Vein endothelial cell (primary cell): Measurements from ENCODE around the gene PPM1E. TPM values are rescaled to one million over a fixed set of nuclear protein-coding genes. Genes with fewer than 3 reads are reported as not detected.

Experiments
- small RNA-seq: library from RNA; depleted of rRNA; stranded (forward); fragments of <200 nt; gene quantifications from one replicate; pipeline ENCODE3, GENCODE V24; 2012
- total RNA-seq: library from RNA; depleted of rRNA; stranded (reverse); fragments of >200 nt; gene quantifications from 2 replicates; pipeline ENCODE4 v1.2.3, GENCODE V29; 2012

PPM1E gene
- total RNA-seq: under 0.01 TPM in 2 replicates

GRCh38 chr17:58755577-58756245 is at the start of gene PPM1E:
TSS of gene PPM1E (plus strand) at chr17:58755854.

Small RNA genes within 50 kb of the gene (small RNA-seq; reads per million reads assigned to genes)
- not detected for gene AC025521.1
- not detected for gene RF00017
- not detected for gene RNU6-518P

Other genes with a start within 250 kb of the PPM1E start
- 45.9 and 52.6 TPM in 2 replicates for gene MTMR4, start 241.2 kb upstream of the PPM1E start, total RNA-seq
- gene TEX14, start 63.8 kb upstream of the PPM1E start, total RNA-seq: under 0.01 TPM in 2 replicates
- 15.0 and 22.5 TPM in 2 replicates for gene RAD51C, start 63.3 kb upstream of the PPM1E start, total RNA-seq